DMS79 (cell line): ENCODE results near the gene SURF2.
"Not testable (repeated sequence)": the region's sequence is repeated elsewhere in the genome, so short reads cannot be mapped to it uniquely, and the experiment has no call there.

Experiments used
- DNase-seq: peaks from one replicate; lab custom pipeline; 2025; lab: John Stamatoyannopoulos, UW

The SURF2 gene

GRCh38 chr9:133377280-133377679, 20.9 kb downstream of the SURF2 start:
- not testable (repeated sequence) for DNase-seq

- DNase-seq: no peak
These were observed 21.4 kb downstream of the SURF2 start for GRCh38 chr9:133377721-133378216.

DNA sequence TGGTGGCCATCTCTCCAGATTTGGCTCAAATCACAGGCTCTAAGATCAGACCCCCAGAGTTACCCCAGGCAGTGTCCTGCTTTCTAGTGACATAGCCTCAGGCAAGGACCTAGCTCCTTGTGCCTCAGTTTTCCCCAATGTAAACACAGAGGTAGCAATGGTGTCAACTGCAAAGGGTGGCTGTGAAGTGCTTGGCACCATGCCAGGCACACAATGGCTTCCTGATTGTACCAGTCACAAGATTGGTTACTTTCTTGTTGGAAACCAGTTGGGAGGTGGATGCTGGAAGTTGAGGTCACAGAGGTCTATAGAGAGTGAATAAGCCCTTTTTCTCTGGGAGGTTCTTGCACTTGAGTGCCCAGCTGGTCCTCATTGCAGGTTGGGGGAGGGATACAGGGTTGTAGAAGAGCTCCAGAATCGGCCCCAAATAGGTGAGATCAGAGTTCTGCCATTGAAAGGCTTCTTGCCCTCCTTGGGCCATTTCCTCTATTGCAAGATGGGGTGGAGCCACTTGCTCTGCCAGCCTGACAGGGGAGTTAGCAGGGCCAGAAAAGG, 22.1 kb downstream of the SURF2 start:
- no peak for DNase-seq

DNA sequence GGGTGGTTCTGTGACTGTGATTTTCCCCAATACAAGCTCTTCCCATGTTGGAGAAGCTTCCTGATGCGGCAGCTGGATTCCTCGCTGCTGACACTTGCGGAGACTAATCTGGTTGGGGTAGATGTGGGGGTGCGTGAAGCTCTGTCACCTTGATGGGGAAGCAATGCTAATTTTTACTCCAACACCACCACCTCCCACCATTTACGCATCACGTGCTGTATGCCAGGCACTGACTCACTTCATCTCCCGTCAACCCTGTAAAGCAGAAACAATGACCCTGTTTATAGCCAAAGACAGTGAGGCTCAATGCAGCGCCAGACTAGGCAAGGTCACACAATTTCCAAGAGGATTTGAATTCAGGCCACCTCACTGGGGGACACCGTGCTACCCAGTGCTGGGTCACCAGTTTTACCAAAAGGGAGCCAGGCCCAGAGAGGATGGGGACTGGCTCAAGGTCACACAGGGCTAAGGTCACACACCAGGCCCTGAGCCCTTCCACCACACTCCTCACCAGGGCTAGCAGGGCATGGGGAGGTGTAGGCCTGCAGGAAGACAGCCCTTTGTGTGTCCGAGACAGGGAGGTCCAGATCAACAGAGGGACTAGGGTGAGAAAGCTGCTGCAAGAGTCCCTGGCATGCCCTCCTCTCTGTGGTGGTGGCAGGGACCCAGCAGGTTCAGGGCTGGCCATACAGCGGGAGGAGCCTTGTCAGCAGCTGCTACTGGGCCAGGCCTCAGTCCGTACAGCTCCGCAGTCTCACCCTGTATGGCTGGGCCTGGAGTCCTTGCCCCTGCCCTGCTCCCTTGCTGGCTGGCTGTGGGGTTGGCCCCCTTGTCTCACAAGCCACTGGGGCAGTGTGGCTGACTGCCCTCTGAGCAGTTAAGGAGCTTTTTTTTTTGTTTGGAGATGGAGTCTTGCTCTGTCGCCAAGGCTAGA, 23.1 kb downstream of the SURF2 start:
- DNase-seq: no peak

DNA sequence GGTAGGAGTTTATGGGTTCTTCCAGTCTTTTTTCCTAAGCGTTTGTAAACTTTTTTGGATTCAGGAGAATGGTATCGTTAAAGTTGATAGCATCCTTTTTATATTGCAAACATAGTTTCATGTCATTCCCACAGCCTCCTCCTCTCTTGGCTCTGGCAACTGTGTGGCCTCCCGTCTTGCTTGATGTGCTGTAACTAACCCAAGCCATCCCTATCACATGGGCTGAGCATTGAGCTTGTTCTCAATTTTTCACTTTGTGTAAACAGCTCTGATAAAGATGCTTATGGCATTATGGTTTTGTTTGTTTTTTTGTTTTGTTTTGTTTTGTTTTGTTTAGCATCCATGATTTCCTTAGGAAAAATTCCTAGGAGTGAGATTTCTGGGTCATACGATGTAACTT, 24.4 kb downstream of the SURF2 start:
- DNase-seq: no peak

DNA sequence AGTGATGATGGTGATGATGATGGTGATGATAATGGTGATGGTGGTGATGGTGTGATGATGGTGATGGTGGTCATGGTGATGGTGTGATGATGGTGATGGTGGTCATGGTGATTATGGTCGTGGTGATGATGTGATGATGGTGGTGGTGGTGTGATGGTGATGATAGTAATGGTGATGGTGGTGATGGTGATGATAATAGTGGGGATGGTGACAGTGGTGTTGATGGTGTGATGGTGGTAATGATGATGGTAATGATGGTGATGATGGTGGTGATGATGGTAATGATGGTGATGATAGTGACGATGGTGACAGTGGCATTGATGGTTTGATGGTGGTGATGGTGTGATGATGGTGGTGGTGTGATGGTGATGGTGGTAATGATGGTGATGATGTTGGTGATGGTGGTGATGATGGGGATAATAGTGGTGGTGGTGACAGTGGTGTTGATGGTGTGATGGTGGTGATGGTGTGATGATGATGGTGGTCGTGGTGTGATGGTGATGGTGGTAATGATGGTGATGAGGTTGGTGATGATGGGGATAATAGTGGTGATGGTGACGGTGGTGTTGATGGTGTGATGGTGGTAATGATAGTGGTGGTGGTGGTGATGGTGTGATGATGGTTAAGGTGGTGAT, 26.3 kb downstream of the SURF2 start:
- DNase-seq: no peak

DNA sequence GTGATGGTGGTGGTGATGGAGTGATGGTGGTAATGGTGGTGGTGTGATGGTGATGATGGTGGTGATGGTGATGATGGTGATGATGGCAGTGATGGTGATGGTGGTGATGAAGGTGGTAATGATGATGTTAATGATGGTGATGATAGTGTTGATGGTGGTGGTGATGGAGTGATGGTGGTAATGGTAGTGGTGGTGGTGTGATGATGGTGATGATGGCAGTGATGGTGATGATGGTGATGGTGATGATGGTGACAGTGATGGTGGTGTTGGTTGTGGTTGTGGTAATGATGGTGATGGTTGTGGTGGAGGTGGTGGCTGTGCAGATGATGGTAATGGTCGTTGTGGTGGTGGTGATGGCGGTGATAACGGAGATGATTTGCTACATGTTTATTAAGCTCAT, 27.1 kb downstream of the SURF2 start:
- DNase-seq: no peak

DNA sequence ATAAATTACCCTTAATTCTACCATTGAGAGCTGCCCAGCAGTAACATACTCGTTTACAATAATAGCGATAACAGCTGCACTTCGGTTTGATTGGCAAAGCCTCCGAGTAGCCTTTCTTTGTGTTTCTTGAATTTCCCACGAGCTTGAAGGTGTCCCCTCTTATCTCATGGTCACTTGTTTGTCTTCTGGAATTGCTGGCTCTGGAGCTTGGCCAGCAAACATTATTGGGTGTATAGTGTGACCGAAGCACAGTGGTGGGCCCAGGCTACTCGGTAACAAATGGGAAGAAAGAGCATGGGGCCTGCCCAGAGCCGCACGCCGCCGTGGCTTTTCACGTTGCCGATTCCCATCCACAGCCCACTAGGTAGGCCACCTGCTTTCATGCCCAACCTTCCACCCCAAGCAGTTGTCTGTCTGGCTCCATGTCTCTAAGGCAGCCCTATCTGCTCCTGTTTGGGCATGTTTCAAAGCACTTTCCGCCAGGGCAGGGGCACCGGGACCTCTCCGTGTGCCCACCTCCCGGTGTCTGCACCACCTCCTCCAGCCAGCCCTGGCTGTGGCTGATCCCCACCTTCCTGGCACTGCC, 28.5 kb downstream of the SURF2 start:
- DNase-seq: no peak

GRCh38 chr9:133385452-133385851, 29.1 kb downstream of the SURF2 start:
- DNase-seq: no peak

DNA sequence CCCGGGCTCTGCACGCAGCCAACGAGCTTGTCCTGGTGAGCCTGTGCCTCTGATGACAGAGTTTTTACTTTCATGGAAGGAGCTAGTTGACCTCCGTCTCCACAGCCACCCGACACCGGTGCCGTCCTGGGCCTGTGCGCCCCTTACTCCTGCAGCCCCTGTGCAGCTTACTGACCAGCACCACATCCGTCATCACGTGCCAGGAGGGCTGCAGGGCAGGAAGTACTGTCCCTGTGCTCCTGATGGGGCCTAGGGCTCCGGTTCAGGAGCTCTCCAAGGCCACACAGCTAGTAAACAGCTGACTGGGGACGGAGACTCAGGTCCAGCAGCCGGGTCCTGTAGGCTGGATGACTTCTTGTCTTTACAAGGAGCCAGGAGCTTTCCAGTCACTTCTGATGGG, 30.0 kb downstream of the SURF2 start:
- no peak for DNase-seq

GRCh38 chr9:133387680-133388079, 31.3 kb downstream of the SURF2 start:
- DNase-seq: peak; percentile 60

DNA sequence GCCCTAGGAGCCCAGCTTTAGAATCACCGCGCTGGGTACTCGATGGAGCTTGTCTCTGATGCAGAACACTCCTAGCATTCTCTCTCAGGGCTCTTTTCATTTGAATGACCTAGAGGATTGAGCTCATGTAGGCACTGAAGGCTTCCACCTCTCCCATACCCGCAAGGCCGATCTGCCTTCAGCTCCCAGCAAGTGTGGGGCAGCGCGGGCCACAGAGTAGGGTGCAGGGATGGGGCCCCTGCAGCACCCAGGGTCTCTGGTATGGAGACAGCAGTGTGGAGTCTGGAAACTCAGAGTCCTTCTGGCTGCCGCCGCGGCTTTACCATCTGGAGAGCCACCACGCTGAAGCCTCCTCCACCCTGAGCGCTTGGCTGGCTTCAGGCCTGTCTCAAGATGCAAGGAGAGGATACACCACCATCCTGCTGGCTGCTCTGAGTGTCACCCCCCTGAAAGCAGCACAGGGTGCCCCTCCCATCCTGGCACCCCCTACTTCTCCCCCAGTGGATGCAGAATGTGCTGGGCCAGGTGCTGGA, 32.7 kb downstream of the SURF2 start:
- no peak for DNase-seq

GRCh38 chr9:133389562-133389961, 33.2 kb downstream of the SURF2 start:
- no peak for DNase-seq

DNA sequence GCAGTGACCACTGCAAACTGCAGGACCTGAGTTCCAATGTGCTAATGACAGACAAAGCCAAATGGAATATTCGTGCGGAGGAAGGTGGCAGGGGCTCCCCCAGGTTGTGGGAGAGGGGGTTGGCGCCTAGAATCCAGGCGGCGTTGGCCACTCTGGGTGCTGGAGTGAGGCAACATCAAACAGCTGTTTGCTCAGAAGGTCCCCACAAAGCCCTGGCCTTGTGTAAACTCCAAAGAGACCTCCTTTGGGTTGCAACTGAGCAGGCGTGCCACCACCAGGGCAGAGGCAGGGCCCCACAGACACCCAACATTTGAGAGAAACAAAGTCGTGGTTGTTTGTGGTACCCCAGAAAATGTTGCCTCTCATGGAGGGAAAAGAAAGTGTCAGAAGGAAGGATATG, 34.4 kb downstream of the SURF2 start:
- DNase-seq: no peak

DNA sequence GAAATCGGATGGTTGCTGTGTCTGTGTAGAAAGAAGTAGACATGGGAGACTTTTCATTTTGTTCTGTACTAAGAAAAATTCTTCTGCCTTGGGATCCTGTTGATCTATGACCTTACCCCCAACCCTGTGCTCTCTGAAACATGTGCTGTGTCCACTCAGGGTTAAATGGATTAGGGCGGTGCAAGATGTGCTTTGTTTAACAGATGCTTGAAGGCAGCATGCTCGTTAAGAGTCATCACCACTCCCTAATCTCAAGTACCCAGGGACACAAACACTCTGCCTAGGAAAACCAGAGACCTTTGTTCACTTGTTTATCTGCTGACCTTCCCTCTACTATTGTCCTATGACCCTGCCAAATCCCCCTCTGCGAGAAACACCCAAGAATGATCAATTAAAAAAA, 35.1 kb downstream of the SURF2 start:
- not testable (repeated sequence) for DNase-seq

DNA sequence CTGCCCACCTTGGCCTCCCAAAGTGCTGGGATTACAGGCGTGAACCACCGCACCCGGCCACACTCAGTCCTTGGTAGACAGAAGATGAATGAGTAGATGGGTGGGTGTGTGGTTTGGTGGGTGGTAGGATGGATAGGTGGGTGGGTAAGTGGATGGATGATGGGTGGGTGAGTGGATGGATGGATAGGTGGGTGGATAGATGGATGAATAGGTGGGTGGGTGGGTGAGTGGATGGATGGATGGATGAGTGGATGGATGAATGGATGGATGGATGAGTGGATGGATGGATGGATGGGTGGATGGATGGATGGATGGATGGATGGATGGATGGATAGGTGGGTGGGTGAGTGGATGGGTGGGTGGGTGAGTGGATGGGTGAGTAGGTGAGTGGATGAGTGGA, 36.0 kb downstream of the SURF2 start:
- DNase-seq: not testable (repeated sequence)

DNA sequence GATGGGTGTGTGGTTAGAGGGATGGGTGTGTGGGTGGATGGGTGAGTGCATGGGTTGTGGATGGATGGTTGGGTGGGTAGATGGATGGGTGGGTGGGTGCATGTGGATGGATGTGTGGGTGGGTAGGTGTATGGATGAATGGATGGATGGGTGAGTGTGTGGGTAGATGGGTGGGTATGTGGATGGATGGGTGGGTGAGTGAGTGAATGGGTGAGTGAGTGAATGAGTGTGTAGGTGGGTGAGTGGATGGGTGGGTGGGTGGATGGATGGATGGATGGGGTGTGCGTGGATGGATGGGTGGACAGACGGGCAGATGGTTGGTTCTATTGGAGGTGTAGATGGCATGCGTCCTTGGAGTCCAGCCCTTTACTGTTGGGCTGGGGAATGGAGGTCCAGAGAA, 37.0 kb downstream of the SURF2 start:
- DNase-seq: no peak

- DNase-seq: no peak
These were observed 38.4 kb downstream of the SURF2 start for GRCh38 chr9:133394687-133395271.

- no peak for DNase-seq
These were observed 40.6 kb downstream of the SURF2 start for GRCh38 chr9:133396952-133397351.

DNA sequence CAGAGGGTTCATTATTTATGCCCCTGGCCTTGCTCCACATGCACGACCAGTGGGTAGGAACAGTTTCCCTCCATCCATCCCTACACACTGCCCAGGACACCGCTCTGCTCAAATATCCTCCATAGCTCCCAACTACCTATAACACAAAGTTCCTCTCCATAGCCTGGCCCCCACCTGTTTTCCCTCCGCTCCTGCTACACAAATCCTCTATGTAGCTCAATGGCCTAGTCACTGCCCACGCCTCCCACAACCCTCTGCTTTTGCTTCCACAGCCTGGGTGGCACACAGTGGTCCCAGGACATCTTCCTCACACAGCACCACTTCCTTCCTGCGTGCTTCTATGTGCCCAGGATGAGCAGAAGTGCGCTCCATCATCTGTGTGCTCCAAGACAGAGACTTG, 41.0 kb downstream of the SURF2 start:
- no peak for DNase-seq

DNA sequence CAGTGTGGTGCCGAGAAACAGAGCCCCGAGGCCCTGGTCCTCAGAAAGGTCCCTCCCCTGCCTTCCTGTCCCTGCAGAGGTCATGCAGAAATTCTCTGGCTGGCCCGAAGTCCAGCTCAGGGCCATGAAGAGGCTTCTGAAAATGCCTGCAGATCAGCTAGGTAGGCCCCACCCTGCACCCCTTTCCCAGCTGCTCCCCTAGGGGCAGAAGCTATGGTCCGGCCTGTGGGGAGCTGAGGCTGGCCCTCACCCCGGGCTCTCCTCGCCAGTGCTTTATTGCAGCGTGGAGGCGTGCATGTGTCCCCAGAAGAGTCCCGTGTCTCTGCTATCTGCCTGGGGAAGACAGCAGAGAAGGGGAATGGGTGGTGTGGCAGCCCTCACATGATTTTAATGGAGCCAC, 41.5 kb downstream of the SURF2 start:
- no peak for DNase-seq

- DNase-seq: no peak
These were observed 43.9 kb downstream of the SURF2 start for GRCh38 chr9:133400292-133400691.
